ENCODE results near the gene ANO4. TPM values are rescaled to one million over a fixed set of nuclear protein-coding genes. Genes with fewer than 3 reads are reported as not detected.
"Not testable (repeated sequence)": the region's sequence is repeated elsewhere in the genome, so short reads cannot be mapped to it uniquely, and the experiment has no call there.

The ANO4 gene
- total RNA-seq, 1 donor from 2014 or later: 2.6 TPM

- no peak for DNase-seq
Observed at GRCh38 chr12:100953217-100953616, 158.6 kb downstream of the ANO4 start.

- no peak for DNase-seq
Observed at GRCh38 chr12:100953677-100954076, 159.1 kb downstream of the ANO4 start.

GRCh38 chr12:100954118-100954517, 159.5 kb downstream of the ANO4 start:
- no peak for DNase-seq

GRCh38 chr12:100955139-100955538, 160.6 kb downstream of the ANO4 start:
- DNase-seq: peak; percentile 6

- DNase-seq: no peak
Observed at GRCh38 chr12:100956311-100956852, 161.8 kb downstream of the ANO4 start.

- no peak for DNase-seq
Observed at GRCh38 chr12:100959481-100959880, 164.9 kb downstream of the ANO4 start.

GRCh38 chr12:100962086-100962712, 167.6 kb downstream of the ANO4 start:
- no peak for DNase-seq

- DNase-seq: no peak
Observed at GRCh38 chr12:100963381-100963780, 168.8 kb downstream of the ANO4 start.

GRCh38 chr12:100964028-100964427, 169.5 kb downstream of the ANO4 start:
- no peak for DNase-seq

- DNase-seq: no peak
Observed at GRCh38 chr12:100967189-100967588, 172.6 kb downstream of the ANO4 start.

GRCh38 chr12:100970894-100971293, 176.3 kb downstream of the ANO4 start:
- no peak for DNase-seq

- DNase-seq: no peak
Observed at GRCh38 chr12:100972121-100972520, 177.5 kb downstream of the ANO4 start.

- DNase-seq: no peak
Observed at GRCh38 chr12:100974341-100974740, 179.8 kb downstream of the ANO4 start.

- no peak for DNase-seq
Observed at GRCh38 chr12:100974747-100975146, 180.2 kb downstream of the ANO4 start.

GRCh38 chr12:100976735-100977134, 182.2 kb downstream of the ANO4 start:
- no peak for DNase-seq

GRCh38 chr12:100980856-100981255, 186.3 kb downstream of the ANO4 start:
- DNase-seq: no peak

- DNase-seq: no peak
Observed at GRCh38 chr12:100982511-100983183, 188.1 kb downstream of the ANO4 start.

- DNase-seq: no peak
Observed at GRCh38 chr12:100984796-100985195, 190.2 kb downstream of the ANO4 start.

GRCh38 chr12:100986595-100987547, 192.3 kb downstream of the ANO4 start:
- peak; percentile 9 for DNase-seq

- peak; percentile 5 for DNase-seq
Observed at GRCh38 chr12:100987552-100988521, 193.3 kb downstream of the ANO4 start.

- DNase-seq: not testable (repeated sequence)
Observed at GRCh38 chr12:100989509-100989908, 194.9 kb downstream of the ANO4 start.

All from tongue (tissue), 2 donors.